22Rv1 (cell line): ENCODE measurements around the gene TMED5.

Experiments
- ZFX ChIP-seq: fragments of 450-650 bp; IDR thresholded peaks from 2 replicates; pipeline ENCODE4 v1.6.1; 2017; ENCODE audit warnings: antibody characterized with exemption, borderline replicate concordance
- TF ChIP-seq, protein P1 (sequence below): fragments of 450-650 bp; IDR thresholded peaks from 2 replicates; pipeline ENCODE4 v1.5.1; 2017; ENCODE audit warnings: mild to moderate bottlenecking

GRCh38 chr1:93113127-93113526 is 67.1 kb downstream of the TMED5 start:
- TF ChIP-seq, protein P1, sequence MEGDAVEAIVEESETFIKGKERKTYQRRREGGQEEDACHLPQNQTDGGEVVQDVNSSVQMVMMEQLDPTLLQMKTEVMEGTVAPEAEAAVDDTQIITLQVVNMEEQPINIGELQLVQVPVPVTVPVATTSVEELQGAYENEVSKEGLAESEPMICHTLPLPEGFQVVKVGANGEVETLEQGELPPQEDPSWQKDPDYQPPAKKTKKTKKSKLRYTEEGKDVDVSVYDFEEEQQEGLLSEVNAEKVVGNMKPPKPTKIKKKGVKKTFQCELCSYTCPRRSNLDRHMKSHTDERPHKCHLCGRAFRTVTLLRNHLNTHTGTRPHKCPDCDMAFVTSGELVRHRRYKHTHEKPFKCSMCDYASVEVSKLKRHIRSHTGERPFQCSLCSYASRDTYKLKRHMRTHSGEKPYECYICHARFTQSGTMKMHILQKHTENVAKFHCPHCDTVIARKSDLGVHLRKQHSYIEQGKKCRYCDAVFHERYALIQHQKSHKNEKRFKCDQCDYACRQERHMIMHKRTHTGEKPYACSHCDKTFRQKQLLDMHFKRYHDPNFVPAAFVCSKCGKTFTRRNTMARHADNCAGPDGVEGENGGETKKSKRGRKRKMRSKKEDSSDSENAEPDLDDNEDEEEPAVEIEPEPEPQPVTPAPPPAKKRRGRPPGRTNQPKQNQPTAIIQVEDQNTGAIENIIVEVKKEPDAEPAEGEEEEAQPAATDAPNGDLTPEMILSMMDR, result no peak
- no peak for TF ChIP-seq ZFX
